BLaER1 treated with 17β-estradiol and CSF1 and Interleukin-3, amounts not matched to agents 10 nM and 100 nM (cell line): Measurements from ENCODE around the gene KATNB1.
A peak's percentile ranks its signal among the peaks of the same experiment; 100 is the strongest.

Experiments
- H3K27ac ChIP-seq, 11 experiments: shearing (Covaris generic); formaldehyde crosslinking; 2 replicates each; pipeline ENCODE4 v1.8.1; 2022
- H3K27me3 ChIP-seq, 11 experiments: shearing (Covaris generic); formaldehyde crosslinking; 2 replicates each; pipeline ENCODE4 v1.8.1; 2022
- H3K36me3 ChIP-seq, 11 experiments: shearing (Covaris generic); formaldehyde crosslinking; 2 replicates each; pipeline ENCODE4 v1.8.1; 2022
- H3K4me1 ChIP-seq, 10 experiments: shearing (Covaris generic); formaldehyde crosslinking; 2 replicates each; pipeline ENCODE4 v1.8.1; 2022
- H3K4me2 ChIP-seq, 11 experiments: shearing (Covaris generic); formaldehyde crosslinking; 2 replicates each; pipeline ENCODE4 v1.8.1; 2022
- H3K4me3 ChIP-seq, 10 experiments: shearing (Covaris generic); formaldehyde crosslinking; 2 replicates each; pipeline ENCODE4 v1.8.1; 2022
- H3K9ac ChIP-seq, 11 experiments: shearing (Covaris generic); formaldehyde crosslinking; 2 replicates each; pipeline ENCODE4 v1.8.1; 2022
- H3K9me3 ChIP-seq, 11 experiments: shearing (Covaris generic); formaldehyde crosslinking; replicated peaks in 1 of 11; 2 replicates each; pipeline ENCODE4 v1.8.1; 2022
- H4K20me1 ChIP-seq, 11 experiments: shearing (Covaris generic); formaldehyde crosslinking; 2 replicates each; pipeline ENCODE4 v1.8.1; 2022
- Cebpa-rat ChIP-seq, 11 experiments: shearing (Covaris generic); IDR thresholded peaks; 2 replicates each; pipeline ENCODE4 v1.8.1; 2022

KATNB1 gene, protein sequence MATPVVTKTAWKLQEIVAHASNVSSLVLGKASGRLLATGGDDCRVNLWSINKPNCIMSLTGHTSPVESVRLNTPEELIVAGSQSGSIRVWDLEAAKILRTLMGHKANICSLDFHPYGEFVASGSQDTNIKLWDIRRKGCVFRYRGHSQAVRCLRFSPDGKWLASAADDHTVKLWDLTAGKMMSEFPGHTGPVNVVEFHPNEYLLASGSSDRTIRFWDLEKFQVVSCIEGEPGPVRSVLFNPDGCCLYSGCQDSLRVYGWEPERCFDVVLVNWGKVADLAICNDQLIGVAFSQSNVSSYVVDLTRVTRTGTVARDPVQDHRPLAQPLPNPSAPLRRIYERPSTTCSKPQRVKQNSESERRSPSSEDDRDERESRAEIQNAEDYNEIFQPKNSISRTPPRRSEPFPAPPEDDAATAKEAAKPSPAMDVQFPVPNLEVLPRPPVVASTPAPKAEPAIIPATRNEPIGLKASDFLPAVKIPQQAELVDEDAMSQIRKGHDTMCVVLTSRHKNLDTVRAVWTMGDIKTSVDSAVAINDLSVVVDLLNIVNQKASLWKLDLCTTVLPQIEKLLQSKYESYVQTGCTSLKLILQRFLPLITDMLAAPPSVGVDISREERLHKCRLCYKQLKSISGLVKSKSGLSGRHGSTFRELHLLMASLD

DNA sequence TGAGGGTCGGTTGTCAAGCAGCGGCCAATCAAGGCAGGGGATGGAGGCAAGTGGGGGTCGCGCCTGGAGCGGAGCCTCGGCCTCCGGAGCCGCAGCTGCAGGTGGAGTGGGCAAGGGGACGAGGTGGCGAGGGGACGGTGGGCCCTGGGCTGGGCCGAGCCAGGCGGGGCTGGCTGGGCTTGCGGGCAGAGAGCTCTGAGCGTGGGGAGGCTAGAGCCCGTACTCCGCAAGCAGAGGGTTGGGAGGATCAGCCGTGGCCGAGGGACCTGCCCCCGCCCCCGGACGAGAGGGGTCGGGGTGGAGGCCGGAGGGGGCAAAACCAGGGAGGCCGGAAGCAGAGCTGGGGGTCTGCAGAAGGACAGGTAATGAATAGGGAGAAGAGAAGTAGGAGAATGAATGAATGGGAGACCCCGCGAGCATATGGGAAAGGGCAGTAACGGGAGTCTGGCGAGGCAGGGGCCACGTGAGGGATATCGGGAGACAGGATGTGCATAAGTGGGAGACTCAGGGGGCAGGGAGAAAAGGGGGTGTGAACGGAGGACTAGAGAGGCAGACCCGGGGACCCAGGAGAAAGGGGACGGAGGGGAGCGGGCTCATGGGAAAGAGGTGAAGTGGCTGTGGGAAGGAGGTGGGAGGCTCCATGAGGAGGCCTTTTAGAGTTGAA lies at the start of gene KATNB1:
TSS of gene KATNB1 (plus strand) at position 16 of the 664 bp plus-strand sequence. CDS start 1,474 bp downstream, outside the sequence.
- peak within 1 kb of the TSS; percentile 86 to 96 (median 90) for H3K9ac ChIP-seq
- peaks cover 9 to 25% (median 11%) of the 10 kb centered on the region in 11 experiments for H3K9me3 ChIP-seq
- H3K27ac ChIP-seq, result peak within 1 kb of the TSS; percentile 79 to 97 (median 94)
- H3K4me1 ChIP-seq, result peaks cover 24 to 65% (median 53%) of the 10 kb centered on the region in 10 experiments
- peak within 1 kb of the TSS; percentile 72 to 97 (median 85) for H3K4me3 ChIP-seq
- H3K36me3 ChIP-seq, result peaks cover 0 to 44% (median 27%) of the 10 kb centered on the region in 11 experiments; a peak in 14 of 22 replicates
- H3K4me2 ChIP-seq, result peak within 1 kb of the TSS; percentile 91 to 100 (median 98)
- no peak for TF ChIP-seq Cebpa-rat (IDR thresholded peaks at IDR 0.05)
- H3K27me3 ChIP-seq, result no peaks in the 10 kb centered on the region
- H4K20me1 ChIP-seq, result peaks cover 0 to 3% (median 0%) of the 10 kb centered on the region in 11 experiments; a peak in 1 of 22 replicates

DNA sequence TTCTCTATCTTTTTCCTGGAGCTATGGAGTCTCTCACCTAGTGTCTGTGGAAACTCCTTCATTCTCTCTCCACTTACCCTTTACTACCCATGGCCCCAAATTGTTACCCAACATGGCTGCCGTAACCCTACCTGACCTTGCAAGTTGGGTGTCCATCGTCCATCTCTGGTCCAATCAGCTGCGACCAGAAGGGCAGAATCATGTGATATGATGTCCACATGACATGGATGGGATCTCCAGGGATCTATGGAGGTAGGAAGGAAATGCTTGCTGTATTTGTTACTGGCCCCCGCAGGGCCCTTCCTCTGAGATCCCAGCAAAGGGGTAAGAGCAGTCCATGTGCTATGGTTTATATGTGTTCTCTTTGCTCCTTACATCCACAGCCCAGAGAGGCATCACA lies 49.0 kb upstream of the KATNB1 start:
- no peak for TF ChIP-seq Cebpa-rat (IDR thresholded peaks at IDR 0.05)
- Histone ChIP-seq H3K36me3 (no peaks in the 10 kb centered on the region), H3K4me2 (peak overlapping the region; percentile 18 to 97 (median 90); a peak in 18 of 22 replicates), H4K20me1 (no peaks in the 10 kb centered on the region), H3K27me3 (no peaks in the 10 kb centered on the region), H3K9ac (peak overlapping the region in 8 of 11 experiments; percentile 7 to 94 (median 88); a peak in 9 of 22 replicates), H3K27ac (peak overlapping the region in 9 of 11 experiments; percentile 96 to 100 (median 99); a peak in 18 of 22 replicates), H3K4me3 (no peak overlapping the region), H3K4me1 (peaks cover 62 to 100% (median 84%) of the 10 kb centered on the region in 10 experiments), H3K9me3 (0 out of 22 replicates have a peak, but pooled peaks cover 0 to 5% (median 0%) of the 10 kb centered on the region in 11 experiments)

DNA sequence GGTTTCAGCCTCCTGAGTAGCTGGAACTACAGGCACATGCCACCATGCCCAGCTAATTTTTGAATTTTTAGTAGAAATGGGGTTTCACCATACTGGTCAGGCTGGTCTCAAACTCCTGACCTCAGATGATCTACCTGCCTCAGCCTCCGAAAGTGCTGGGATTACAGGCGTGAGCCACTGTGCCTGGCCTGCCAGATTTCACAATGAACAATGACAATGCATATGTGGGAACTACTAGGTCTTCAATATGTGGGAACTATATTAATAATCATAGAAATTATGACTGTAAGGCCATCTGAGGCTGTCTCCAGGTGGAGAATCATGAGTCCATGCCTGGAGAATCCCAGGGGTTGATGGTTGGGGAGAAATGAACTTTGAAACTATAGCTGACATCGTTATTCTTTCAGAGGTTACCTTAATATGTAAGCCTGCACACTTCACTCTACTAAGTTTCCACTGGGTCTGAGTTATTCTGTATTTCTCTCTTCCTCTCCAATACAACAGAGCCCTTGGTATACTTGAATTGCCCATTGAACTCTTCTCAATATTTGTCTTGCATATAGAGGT lies 48.1 kb upstream of the KATNB1 start:
- Histone ChIP-seq H3K9me3 (0 out of 22 replicates have a peak, but pooled peaks cover 0 to 5% (median 0%) of the 10 kb centered on the region in 11 experiments), H3K27ac (peak overlapping the region in 9 of 11 experiments; percentile 96 to 100 (median 99); a peak in 18 of 22 replicates), H3K4me2 (peak overlapping the region; percentile 18 to 97 (median 90); a peak in 21 of 22 replicates), H3K36me3 (no peaks in the 10 kb centered on the region), H4K20me1 (no peaks in the 10 kb centered on the region), H3K9ac (peak overlapping the region in 9 of 11 experiments; percentile 7 to 94 (median 88); a peak in 12 of 22 replicates), H3K27me3 (no peaks in the 10 kb centered on the region), H3K4me1 (peaks cover 68 to 100% (median 88%) of the 10 kb centered on the region in 10 experiments), H3K4me3 (no peak overlapping the region)
- peak in 1 of 11 experiments; percentile 40; a peak in 1 of 22 replicates for TF ChIP-seq Cebpa-rat (IDR thresholded peaks at IDR 0.05)

DNA sequence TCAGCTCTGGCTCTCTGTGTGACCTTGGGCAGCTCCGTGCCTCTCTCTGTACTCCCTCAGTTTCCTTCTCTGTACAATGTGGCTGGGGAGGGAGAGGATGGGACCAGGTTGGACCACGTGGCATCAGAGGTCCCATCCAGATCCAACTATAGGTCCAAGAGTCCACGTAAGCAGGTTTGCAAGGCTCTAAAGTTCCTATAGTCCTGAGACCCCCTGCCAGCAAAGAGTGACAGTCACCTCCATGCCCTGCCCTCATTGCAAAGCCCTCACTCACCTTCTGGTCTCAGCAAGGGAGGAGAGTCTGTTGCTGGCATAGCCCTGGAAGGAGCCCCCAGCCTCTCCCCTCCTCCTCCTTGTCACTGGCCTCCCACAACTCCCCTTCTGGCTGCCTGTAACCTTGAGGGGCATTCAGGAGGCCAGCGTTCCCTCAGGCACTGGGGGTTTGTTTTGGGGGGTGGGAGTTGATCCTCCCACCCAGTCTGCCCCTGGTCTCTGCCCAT lies 47.0 kb upstream of the KATNB1 start:
- H3K36me3 ChIP-seq, result no peaks in the 10 kb centered on the region
- peak overlapping the region; percentile 74 to 97 (median 90) for H3K4me2 ChIP-seq

DNA sequence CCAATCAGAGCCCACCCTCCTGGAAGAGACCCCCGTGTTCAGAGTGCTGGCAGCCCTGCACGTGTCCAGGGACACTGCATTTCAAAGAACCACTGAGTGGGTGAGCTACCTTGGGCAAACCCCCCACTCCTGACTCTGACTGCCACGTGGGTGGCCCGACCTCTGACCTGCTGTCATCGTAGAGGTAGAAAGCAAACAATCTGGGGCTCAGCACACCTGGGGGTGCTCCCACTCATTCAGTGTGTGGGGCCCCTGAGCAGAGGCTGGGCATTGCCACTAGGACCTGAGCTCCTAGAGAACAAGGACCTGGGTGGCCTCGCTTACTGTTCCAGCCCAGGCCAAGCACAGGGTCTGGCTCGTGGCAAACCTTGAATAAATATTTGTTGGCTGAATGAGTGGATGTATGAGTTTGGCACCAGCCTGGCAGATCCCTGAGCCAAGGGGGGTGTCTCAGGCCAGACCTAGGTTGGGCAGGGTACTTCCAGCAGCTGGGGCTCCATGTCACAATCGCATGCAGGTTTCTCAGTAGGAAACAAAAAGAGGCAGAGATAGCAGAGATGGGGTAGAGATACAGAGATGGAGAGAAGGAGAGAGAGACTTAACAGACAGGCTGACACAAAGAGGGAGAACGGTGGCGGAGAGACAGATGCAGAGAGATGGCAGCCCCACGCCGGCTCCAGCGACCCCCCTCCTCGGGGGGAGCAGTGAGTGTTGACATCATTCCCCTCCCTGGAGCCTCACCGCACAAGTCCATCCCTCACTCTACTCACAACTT lies 46.4 kb upstream of the KATNB1 start:
- peak overlapping the region; percentile 42 to 100 (median 99); a peak in 21 of 22 replicates for H3K27ac ChIP-seq
- peak overlapping the region; percentile 45 to 94 (median 88); a peak in 21 of 22 replicates for H3K9ac ChIP-seq
- no peaks in the 10 kb centered on the region for H4K20me1 ChIP-seq
- no peak for TF ChIP-seq Cebpa-rat (IDR thresholded peaks at IDR 0.05)
- peaks cover 71 to 100% (median 90%) of the 10 kb centered on the region in 10 experiments for H3K4me1 ChIP-seq
- H3K27me3 ChIP-seq, result no peaks in the 10 kb centered on the region
- no peaks in the 10 kb centered on the region for H3K36me3 ChIP-seq
- peak overlapping the region; percentile 74 to 97 (median 90) for H3K4me2 ChIP-seq
- H3K4me3 ChIP-seq, result peak overlapping the region in 7 of 10 experiments; percentile 7 to 73 (median 54); a peak in 11 of 20 replicates
- 0 out of 22 replicates have a peak, but pooled peaks cover 0 to 5% (median 0%) of the 10 kb centered on the region in 11 experiments for H3K9me3 ChIP-seq

More for the DNA sequence above, 47.0 kb upstream of the KATNB1 start:
- Histone ChIP-seq H3K27ac (peak overlapping the region; percentile 42 to 100 (median 99); a peak in 21 of 22 replicates), H3K9me3 (0 out of 22 replicates have a peak, but pooled peaks cover 0 to 5% (median 0%) of the 10 kb centered on the region in 11 experiments), H4K20me1 (no peaks in the 10 kb centered on the region), H3K9ac (peak overlapping the region; percentile 45 to 94 (median 88); a peak in 21 of 22 replicates), H3K4me3 (peak overlapping the region in 4 of 10 experiments; percentile 54 to 73 (median 62); a peak in 8 of 20 replicates), H3K4me1 (peaks cover 71 to 100% (median 90%) of the 10 kb centered on the region in 10 experiments), H3K27me3 (no peaks in the 10 kb centered on the region)
- no peak for TF ChIP-seq Cebpa-rat (IDR thresholded peaks at IDR 0.05)

DNA sequence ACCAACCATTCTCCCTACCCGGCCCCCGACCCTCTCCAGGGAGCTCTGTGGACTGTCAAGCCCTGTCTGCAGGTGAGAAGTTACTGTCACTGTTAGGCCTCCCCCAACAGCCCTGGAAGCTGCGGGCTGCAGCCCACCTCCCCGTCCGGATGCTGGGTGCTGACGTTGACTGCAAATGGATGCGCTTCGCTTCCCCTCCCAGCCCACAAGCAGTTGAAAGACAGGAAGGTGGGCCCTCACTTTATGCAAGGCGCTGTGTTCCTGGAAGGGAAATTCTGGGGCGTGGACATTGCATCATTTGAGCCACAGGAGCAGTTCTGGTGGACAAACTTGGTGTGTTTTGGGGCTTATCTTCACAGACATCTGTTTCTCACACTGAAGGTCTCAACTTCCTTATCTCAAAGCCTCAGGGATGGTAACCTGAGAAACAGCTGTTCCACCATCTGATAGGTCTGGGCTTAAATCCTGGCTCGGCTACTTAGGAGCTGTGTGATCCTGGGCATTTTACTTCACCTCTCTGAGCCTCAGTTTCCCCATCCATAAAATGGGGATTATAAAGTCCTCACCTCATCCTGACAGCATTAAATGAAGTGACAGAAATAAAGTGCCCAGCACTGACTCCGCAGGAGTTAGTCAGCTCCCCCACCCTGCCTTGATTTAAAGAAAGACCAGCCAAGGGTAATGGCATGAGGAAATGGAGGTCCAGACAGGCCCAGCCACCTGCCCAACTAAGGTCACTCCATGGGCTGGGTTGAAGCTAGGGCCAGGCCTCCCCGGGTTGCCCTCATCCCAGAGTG lies 45.6 kb upstream of the KATNB1 start:
- Histone ChIP-seq H3K27ac (peak overlapping the region in 10 of 11 experiments; percentile 75 to 100 (median 99); a peak in 21 of 22 replicates), H3K9ac (peak overlapping the region; percentile 45 to 94 (median 88); a peak in 21 of 22 replicates), H3K36me3 (no peaks in the 10 kb centered on the region)

More for the DNA sequence above, 45.6 kb upstream of the KATNB1 start:
- no peaks in the 10 kb centered on the region for H4K20me1 ChIP-seq
- TF ChIP-seq Cebpa-rat (IDR thresholded peaks at IDR 0.05), result peak in 10 of 11 experiments; percentile 70 to 100 (median 99); a peak in 19 of 22 replicates
- H3K27me3 ChIP-seq, result no peaks in the 10 kb centered on the region
- peak overlapping the region in 6 of 10 experiments; percentile 7 to 73 (median 58); a peak in 10 of 20 replicates for H3K4me3 ChIP-seq
- H3K4me1 ChIP-seq, result peaks cover 75 to 100% (median 90%) of the 10 kb centered on the region in 10 experiments
- peak overlapping the region; percentile 74 to 97 (median 90) for H3K4me2 ChIP-seq
- 0 out of 22 replicates have a peak, but pooled peaks cover 0 to 5% (median 0%) of the 10 kb centered on the region in 11 experiments for H3K9me3 ChIP-seq
